CD14-positive monocyte (primary cell): ENCODE measurements around the gene SH2D7. TPM values are rescaled to one million over a fixed set of nuclear protein-coding genes. Genes with fewer than 3 reads are reported as not detected.

Source experiments
- DNase-seq, 3 donors: peaks; one replicate each; pipeline ENCODE4 v3.0.0-alpha.2; 2011 to 2022
- H2AFZ ChIP-seq: 2 replicates; pipeline ENCODE4 v1.6.0; 2012; ENCODE audit warnings: mild to moderate bottlenecking, low read depth, low read length, inconsistent platforms; ENCODE audit not compliant: insufficient read depth, poor library complexity, severe bottlenecking
- H3K27ac ChIP-seq, 2 donors: 1 replicate in 1 of 2; 2 replicates in 1 of 2; pipeline ENCODE4 v1.5.1; 2012 to 2013; ENCODE audit warnings: low read length in 2 of 2, control low read depth in 1 of 2, inconsistent platforms in 1 of 2, low read depth in 1 of 2, mild to moderate bottlenecking in 1 of 2
- H3K27me3 ChIP-seq, 2 donors: one replicate each; pipeline versions ENCODE4 v1.6.0 to v1.6.1; 2011 to 2013; ENCODE audit warnings: low read length in 2 of 2; ENCODE audit not compliant: control insufficient read depth in 2 of 2, insufficient read depth in 2 of 2
- H3K36me3 ChIP-seq, 2 donors: replicated peaks in 1 of 2; 1 replicate in 1 of 2; 2 replicates in 1 of 2; pipeline versions ENCODE4 v1.5.1 to v1.6.1; 2012 to 2013; ENCODE audit warnings: low read length in 2 of 2, control low read depth in 1 of 2, inconsistent platforms in 1 of 2, mild to moderate bottlenecking in 1 of 2; ENCODE audit not compliant: insufficient read depth in 2 of 2, control insufficient read depth in 1 of 2
- H3K4me1 ChIP-seq, 2 donors: 1 replicate in 1 of 2; 2 replicates in 1 of 2; pipeline versions ENCODE4 v1.5.1 to v1.6.1; 2012 to 2013; ENCODE audit warnings: low read length in 2 of 2, control low read depth in 1 of 2, inconsistent platforms in 1 of 2, mild to moderate bottlenecking in 1 of 2, moderate library complexity in 1 of 2; ENCODE audit not compliant: insufficient read depth in 2 of 2, control insufficient read depth in 1 of 2
- H3K4me2 ChIP-seq: replicated peaks from 2 replicates; pipeline ENCODE3; 2012; ENCODE audit warnings: low read length, moderate library complexity, mild to moderate bottlenecking; ENCODE audit not compliant: poor library complexity, severe bottlenecking; ENCODE audit errors: extremely low read depth
- H3K4me3 ChIP-seq, 3 experiments: fragments of 200-600 bp in 1 of 3; sonication (generic) in 1 of 3; replicated peaks in 1 of 3; 1 replicate in 2 of 3; 2 replicates in 1 of 3; pipeline ENCODE4 v1.5.1; 2011 to 2013; ENCODE audit warnings: low read length in 3 of 3, mild to moderate bottlenecking in 3 of 3, control low read depth in 2 of 3, low read depth in 2 of 3, inconsistent platforms in 1 of 3, moderate library complexity in 1 of 3
- H3K79me2 ChIP-seq: 2 replicates; pipeline ENCODE4 v1.6.0; 2012; ENCODE audit warnings: mild to moderate bottlenecking, control low read depth, inconsistent platforms, low read length, moderate library complexity; ENCODE audit not compliant: insufficient read depth
- H3K9ac ChIP-seq: 2 replicates; pipeline ENCODE4 v1.6.0; 2017; ENCODE audit warnings: low read length, mild to moderate bottlenecking; ENCODE audit not compliant: insufficient read depth, poor library complexity, severe bottlenecking
- H3K9me3 ChIP-seq, 2 donors: replicated peaks in 1 of 2; 1 replicate in 1 of 2; 2 replicates in 1 of 2; pipeline versions ENCODE4 v1.5.1 to v1.6.1; 2012 to 2013; ENCODE audit warnings: low read length in 2 of 2, control low read depth in 1 of 2; ENCODE audit not compliant: control insufficient read depth in 1 of 2, insufficient read depth in 1 of 2
- H4K20me1 ChIP-seq: 2 replicates; pipeline ENCODE4 v1.6.0; 2012; ENCODE audit warnings: mild to moderate bottlenecking, low read length, control low read depth, moderate library complexity; ENCODE audit not compliant: insufficient read depth
- H3K27ac Mint-ChIP-seq, 7 donors: one replicate each; pipeline ENCODE4 v1.8.0; 2020; ENCODE audit warnings: mild to moderate bottlenecking in 7 of 7, mixed read lengths in 7 of 7, moderate library complexity in 6 of 7, inconsistent platforms in 2 of 7
- H3K27me3 Mint-ChIP-seq, 3 donors: one replicate each; pipeline ENCODE4 v1.8.0; 2021 to 2022; ENCODE audit warnings: low read depth in 3 of 3, mild to moderate bottlenecking in 3 of 3, mixed read lengths in 3 of 3, moderate library complexity in 3 of 3, inconsistent platforms in 1 of 3
- H3K36me3 Mint-ChIP-seq, 2 donors: one replicate each; pipeline ENCODE4 v1.8.0; 2020; ENCODE audit warnings: mixed read lengths in 2 of 2, inconsistent platforms in 1 of 2, mild to moderate bottlenecking in 1 of 2
- H3K4me1 Mint-ChIP-seq: one replicate; pipeline ENCODE4 v1.8.0; 2020; ENCODE audit warnings: mild to moderate bottlenecking, mixed read lengths
- H3K4me3 Mint-ChIP-seq, 2 donors: one replicate each; pipeline ENCODE4 v1.8.0; 2020; ENCODE audit warnings: mild to moderate bottlenecking in 2 of 2, mixed read lengths in 2 of 2, moderate library complexity in 1 of 2
- H3K9me3 Mint-ChIP-seq, 7 donors: one replicate each; pipeline ENCODE4 v1.8.0; 2020 to 2022; ENCODE audit warnings: mixed read lengths in 7 of 7, mild to moderate bottlenecking in 6 of 7, moderate library complexity in 6 of 7, inconsistent platforms in 2 of 7
- CTCF ChIP-seq: fragments of 200-600 bp; IDR thresholded peaks from one replicate; pipeline ENCODE4 v1.8.0; 2022; ENCODE audit warnings: antibody characterized with exemption, mild to moderate bottlenecking
- WGBS: methylation state at CpG from one replicate; pipeline ENCODE4 v1.1.5; 2013; ENCODE audit warnings: missing lambda C conversion rate; ENCODE audit not compliant: insufficient coverage; 5-methylcytosine and 5-hydroxymethylcytosine counted together
- intact Hi-C, 2 donors: fragments of 100-400 bp; cut with micrococcal nuclease; formaldehyde crosslinking; loops; one replicate each; pipeline versions ENCODE4 v1.15.0 to v1.15.1; 2023
- polyA plus RNA-seq, 3 donors: library from polyadenylated mRNA; depleted of rRNA in 1 of 3; unstranded in 2 of 3; stranded (reverse) in 1 of 3; fragments of 300-500 nt in 2 of 3; fragments of >200 nt in 1 of 3; fragmentation: Illumina TruSeq in 2 of 3; gene quantifications; 1 replicate in 2 of 3; 2 replicates in 1 of 3; pipeline ENCODE4 v1.2.3, GENCODE V29; 2012 to 2021

Gene SH2D7
- polyA plus RNA-seq, 3 donors: not detected

GRCh38 chr15:78052001-78052401, 40.4 kb upstream of the SH2D7 start:
- no peak overlapping the region for H3K4me3 Mint-ChIP-seq
- H2AFZ ChIP-seq: no peak overlapping the region
- H3K27ac ChIP-seq: peak overlapping the region; percentile 11 to 59
- no peaks in the 10 kb centered on the region for H3K27me3 ChIP-seq
- H3K4me3 ChIP-seq: no peak overlapping the region
- H4K20me1 ChIP-seq: peaks cover 90% of the 10 kb centered on the region
- H3K27ac Mint-ChIP-seq: peak overlapping the region in 5 of 7 donors; percentile 1 to 78 (median 29)
- DNase-seq: no peak
- H3K27me3 Mint-ChIP-seq: no peaks in the 10 kb centered on the region
- peaks cover 93% of the 10 kb centered on the region for H3K79me2 ChIP-seq
- no peaks in the 10 kb centered on the region for H3K9me3 ChIP-seq
- TF ChIP-seq CTCF: no peak
- peaks cover 87% of the 10 kb centered on the region for H3K4me1 Mint-ChIP-seq
- H3K36me3 ChIP-seq: peaks cover 7 to 25% of the 10 kb centered on the region in 2 donors
- peaks cover 66 to 72% of the 10 kb centered on the region in 2 donors for H3K4me1 ChIP-seq
- peaks cover 25 to 43% of the 10 kb centered on the region in 2 donors for H3K36me3 Mint-ChIP-seq
- H3K9ac ChIP-seq: no peak overlapping the region
- H3K9me3 Mint-ChIP-seq: no peaks in the 10 kb centered on the region
- no peak overlapping the region for H3K4me2 ChIP-seq
- intact Hi-C loops: no loop called here

GRCh38 chr15:78052545-78052944, 39.8 kb upstream of the SH2D7 start:
- Mint-ChIP-seq H3K9me3 (no peaks in the 10 kb centered on the region), H3K4me1 (peaks cover 86% of the 10 kb centered on the region), H3K27me3 (no peaks in the 10 kb centered on the region), H3K36me3 (peaks cover 23 to 41% of the 10 kb centered on the region in 2 donors), H3K27ac (peak overlapping the region in 6 of 7 donors; percentile 1 to 59 (median 40)), H3K4me3 (no peak overlapping the region)
- intact Hi-C loops: no loop called here
- peaks cover 90% of the 10 kb centered on the region for H4K20me1 ChIP-seq
- no peak overlapping the region for H3K4me2 ChIP-seq
- H3K79me2 ChIP-seq: peaks cover 93% of the 10 kb centered on the region
- H3K9me3 ChIP-seq: no peaks in the 10 kb centered on the region
- H3K36me3 ChIP-seq: peaks cover 7 to 25% of the 10 kb centered on the region in 2 donors
- no peaks in the 10 kb centered on the region for H3K27me3 ChIP-seq
- H3K9ac ChIP-seq: no peak overlapping the region
- peak overlapping the region in 1 of 2 donors; percentile 59 for H3K27ac ChIP-seq
- H2AFZ ChIP-seq: no peak overlapping the region
- H3K4me3 ChIP-seq: no peak overlapping the region
- TF ChIP-seq CTCF: no peak
- DNase-seq: no peak
- WGBS: 100% methylated on average over 1 of the region's 5 CpGs
- peaks cover 66 to 72% of the 10 kb centered on the region in 2 donors for H3K4me1 ChIP-seq
